ELR (cell line): ENCODE data around the gene ATXN7L2.
"Not testable (repeated sequence)": the region's sequence is repeated elsewhere in the genome, so short reads cannot be mapped to it uniquely, and the experiment has no call there.

Experiments used
- DNase-seq: peaks from one replicate; pipeline ENCODE4 v3.0.0-alpha.2; 2015; ENCODE audit warnings: low read depth

ATXN7L2 gene

GRCh38 chr1:109483672-109484518 lies at the start of gene ATXN7L2:
Gene ATXN7L2, plus strand, starts transcription at chr1:109483905. Its CDS starts 49 bp downstream, at chr1:109483954.
- peak; percentile 91 for DNase-seq

GRCh38 chr1:109434484-109434883 lies 49.2 kb upstream of the ATXN7L2 start:
- DNase-seq, result no peak

- DNase-seq, result peak; percentile 93
Measured at GRCh38 chr1:109438798-109439297, 44.9 kb upstream of the ATXN7L2 start.

GRCh38 chr1:109441069-109441468 lies 42.6 kb upstream of the ATXN7L2 start:
- DNase-seq, result no peak

GRCh38 chr1:109443476-109443875 lies 40.2 kb upstream of the ATXN7L2 start:
- DNase-seq, result no peak

- no peak for DNase-seq
Measured at GRCh38 chr1:109444346-109444745, 39.4 kb upstream of the ATXN7L2 start.

- not testable (repeated sequence) for DNase-seq
Measured at GRCh38 chr1:109445949-109446695, 37.6 kb upstream of the ATXN7L2 start.

- no peak for DNase-seq
Measured at GRCh38 chr1:109447524-109447923, 36.2 kb upstream of the ATXN7L2 start.

- DNase-seq, result no peak
Measured at GRCh38 chr1:109454497-109455133, 29.1 kb upstream of the ATXN7L2 start.

GRCh38 chr1:109457819-109458218 lies 25.9 kb upstream of the ATXN7L2 start:
- no peak for DNase-seq

GRCh38 chr1:109466125-109466451 lies 17.6 kb upstream of the ATXN7L2 start:
- no peak for DNase-seq

GRCh38 chr1:109466452-109467300 lies 17.0 kb upstream of the ATXN7L2 start, which contains the start of gene SYPL2:
Gene SYPL2, plus strand, starts transcription at chr1:109466546. Its CDS starts 298 bp downstream, at chr1:109466844.
- peak; percentile 28 for DNase-seq

GRCh38 chr1:109467301-109467777 lies 16.4 kb upstream of the ATXN7L2 start:
- DNase-seq, result no peak

GRCh38 chr1:109468061-109468460 lies 15.6 kb upstream of the ATXN7L2 start:
- no peak for DNase-seq

- DNase-seq, result no peak
Measured at GRCh38 chr1:109468903-109469302, 14.8 kb upstream of the ATXN7L2 start.

GRCh38 chr1:109470245-109470644 lies 13.5 kb upstream of the ATXN7L2 start:
- DNase-seq, result no peak

- DNase-seq, result no peak
Measured at GRCh38 chr1:109472779-109473178, 10.9 kb upstream of the ATXN7L2 start.

GRCh38 chr1:109473284-109474057 lies 10.2 kb upstream of the ATXN7L2 start:
- DNase-seq, result not testable (repeated sequence)

GRCh38 chr1:109474697-109475096 lies 9.0 kb upstream of the ATXN7L2 start:
- DNase-seq, result no peak

GRCh38 chr1:109475261-109475660 lies 8.4 kb upstream of the ATXN7L2 start:
- DNase-seq, result no peak

- DNase-seq, result no peak
Measured at GRCh38 chr1:109476825-109477224, 6.9 kb upstream of the ATXN7L2 start.
